ENCODE data around the gene UGT1A3. TPM values are rescaled to one million over a fixed set of nuclear protein-coding genes. Genes with fewer than 3 reads are reported as not detected.

UGT1A3 gene
- total and polyA plus RNA-seq, 7 donors, result not detected

- H3K27me3 ChIP-seq (ENCODE audit: insufficient read depth in 3 of 3, low read length in 2 of 3), result peaks cover 0 to 2% (median 0%) of the 10 kb centered on the region in 3 donors
- H3K4me1 ChIP-seq, result no peaks in the 10 kb centered on the region
- DNase-seq (no peak), ATAC-seq (no peak)
- H3K27ac ChIP-seq, result no peak within 1 kb of the TSS
- TF ChIP-seq CTCF (IDR thresholded peaks at IDR 0.05), result no peak
- no peaks in the 10 kb centered on the region for H3K36me3 ChIP-seq (ENCODE audit: insufficient read depth in 1 of 2, low read depth in 1 of 2)
- no peak within 1 kb of the TSS for H3K4me3 ChIP-seq
- no peaks in the 10 kb centered on the region for H3K9me3 ChIP-seq
- 86 to 90% (median 87%) methylated on average over 2 of the region's 2 CpGs for WGBS, 3 donors
- intact Hi-C loops (cut with DNase I), result no loop called here
Measured at GRCh38 chr2:233778030-233778429, 49.2 kb downstream of the UGT1A3 start, which contains the start of gene MROH2A. TSS of gene MROH2A (plus strand) at chr2:233778330. CDS start at chr2:233779359, 1,029 bp downstream.

GRCh38 chr2:233779722-233780121 lies 50.9 kb downstream of the UGT1A3 start:
- no peaks in the 10 kb centered on the region for H3K4me1 ChIP-seq
- intact Hi-C loops (cut with DNase I), result no loop called here
- no peak overlapping the region for H3K27ac ChIP-seq
- no peaks in the 10 kb centered on the region for H3K36me3 ChIP-seq (ENCODE audit: insufficient read depth in 1 of 2, low read depth in 1 of 2)
- H3K4me3 ChIP-seq, result no peak overlapping the region
- DNase-seq (no peak), ATAC-seq (no peak)
- H3K9me3 ChIP-seq, result no peaks in the 10 kb centered on the region
- H3K27me3 ChIP-seq (ENCODE audit: insufficient read depth in 3 of 3, low read length in 2 of 3), result peaks cover 0 to 2% (median 0%) of the 10 kb centered on the region in 3 donors
- TF ChIP-seq CTCF (IDR thresholded peaks at IDR 0.05), result no peak
- WGBS, 3 donors, result 82 to 85% (median 84%) methylated on average over 4 of the region's 4 CpGs

- Histone ChIP-seq H3K4me3 (no peak overlapping the region), H3K36me3 (ENCODE audit: insufficient read depth in 1 of 2, low read depth in 1 of 2) (no peaks in the 10 kb centered on the region), H3K27ac (no peak overlapping the region), H3K27me3 (ENCODE audit: insufficient read depth in 3 of 3, low read length in 2 of 3) (no peaks in the 10 kb centered on the region), H3K9me3 (no peaks in the 10 kb centered on the region), H3K4me1 (no peaks in the 10 kb centered on the region)
- WGBS, 3 donors, result 86 to 91% (median 88%) methylated on average over 4 of the region's 4 CpGs
- DNase-seq (no peak), ATAC-seq (no peak)
- TF ChIP-seq CTCF (IDR thresholded peaks at IDR 0.05), result no peak
- intact Hi-C loops (cut with DNase I), result no loop called here
Measured at GRCh38 chr2:233780771-233781170, 51.9 kb downstream of the UGT1A3 start.

- intact Hi-C loops (cut with DNase I), result no loop called here
- no peaks in the 10 kb centered on the region for H3K9me3 ChIP-seq
Measured at GRCh38 chr2:233789554-233789953, 60.7 kb downstream of the UGT1A3 start.

More at GRCh38 chr2:233789554-233789953, 60.7 kb downstream of the UGT1A3 start:
- DNase-seq, result no peak
- no peak for ATAC-seq
- no peak overlapping the region for H3K27ac ChIP-seq
- TF ChIP-seq CTCF (IDR thresholded peaks at IDR 0.05), result no peak
- no peaks in the 10 kb centered on the region for H3K36me3 ChIP-seq (ENCODE audit: insufficient read depth in 1 of 2, low read depth in 1 of 2)
- no peak overlapping the region for H3K4me3 ChIP-seq
- H3K27me3 ChIP-seq (ENCODE audit: insufficient read depth in 3 of 3, low read length in 2 of 3), result no peaks in the 10 kb centered on the region
- H3K4me1 ChIP-seq, result no peaks in the 10 kb centered on the region
- WGBS, 3 donors, result 86 to 91% (median 90%) methylated on average over 7 of the region's 7 CpGs

Measured in psoas muscle (tissue), 8 donors.